GM19035 (cell line): ENCODE measurements around the gene AFAP1L2.

ENCODE experiments used
- ATAC-seq: cut with Tn5 transposase; IDR thresholded peaks from one replicate; pipeline ENCODE4 v1.9.1; 2021; ENCODE audit not compliant: unreplicated experiment

Gene AFAP1L2

GRCh38 chr10:114295393-114295792 lies 108.9 kb downstream of the AFAP1L2 start:
- no peak for ATAC-seq

- no peak for ATAC-seq
These were observed 109.8 kb downstream of the AFAP1L2 start for GRCh38 chr10:114294549-114294948.

- ATAC-seq, result no peak
These were observed 111.2 kb downstream of the AFAP1L2 start for GRCh38 chr10:114293075-114293474.

- ATAC-seq, result no peak
These were observed 112.8 kb downstream of the AFAP1L2 start for GRCh38 chr10:114291516-114291915.

- no peak for ATAC-seq
These were observed 113.2 kb downstream of the AFAP1L2 start for GRCh38 chr10:114291076-114291475.

GRCh38 chr10:114290038-114290437 lies 114.3 kb downstream of the AFAP1L2 start:
- no peak for ATAC-seq

- ATAC-seq, result no peak
These were observed 115.2 kb downstream of the AFAP1L2 start for GRCh38 chr10:114289096-114289436.

GRCh38 chr10:114288424-114289095 lies 115.7 kb downstream of the AFAP1L2 start:
- no peak for ATAC-seq

GRCh38 chr10:114286921-114287320 lies 117.4 kb downstream of the AFAP1L2 start:
- no peak for ATAC-seq

- ATAC-seq, result no peak
These were observed 118.3 kb downstream of the AFAP1L2 start for GRCh38 chr10:114285961-114286441.

GRCh38 chr10:114284346-114285071 lies 119.8 kb downstream of the AFAP1L2 start:
- no peak for ATAC-seq

GRCh38 chr10:114283535-114284234 lies 120.6 kb downstream of the AFAP1L2 start:
- no peak for ATAC-seq

- no peak for ATAC-seq
These were observed 121.2 kb downstream of the AFAP1L2 start for GRCh38 chr10:114283091-114283490.

GRCh38 chr10:114282526-114282925 lies 121.8 kb downstream of the AFAP1L2 start:
- ATAC-seq, result no peak

- ATAC-seq, result no peak
These were observed 122.8 kb downstream of the AFAP1L2 start for GRCh38 chr10:114281461-114281860.

GRCh38 chr10:114281006-114281405 lies 123.3 kb downstream of the AFAP1L2 start:
- no peak for ATAC-seq

GRCh38 chr10:114279901-114280644 lies 124.2 kb downstream of the AFAP1L2 start:
- ATAC-seq, result no peak

GRCh38 chr10:114279289-114279688 lies 125.0 kb downstream of the AFAP1L2 start:
- ATAC-seq, result no peak

GRCh38 chr10:114278884-114279191 lies 125.5 kb downstream of the AFAP1L2 start:
- ATAC-seq, result no peak

GRCh38 chr10:114278140-114278883 lies 126.0 kb downstream of the AFAP1L2 start:
- no peak for ATAC-seq

- ATAC-seq, result no peak
These were observed 127.6 kb downstream of the AFAP1L2 start for GRCh38 chr10:114276671-114277070.
